Measurements from ENCODE around the gene LOXL1.

DNA sequence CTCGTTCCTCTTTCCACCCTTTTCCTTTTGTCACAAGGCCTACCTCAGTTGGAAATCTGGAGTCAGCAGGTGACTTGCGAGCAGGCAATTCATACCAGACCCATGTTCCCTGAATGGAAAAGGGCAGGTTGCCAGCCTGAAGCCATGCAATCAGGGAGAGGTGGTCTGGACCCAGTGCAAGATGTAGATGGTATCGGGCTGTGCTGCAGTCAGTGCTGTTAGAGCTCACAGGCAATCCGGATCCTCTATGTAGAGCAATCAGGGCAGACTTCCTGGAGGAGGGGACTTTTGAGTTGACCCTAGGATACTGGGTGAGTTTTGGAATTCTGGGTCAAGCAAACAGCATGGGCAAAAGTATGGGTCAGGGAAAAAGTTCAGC, 18.9 kb downstream of the LOXL1 start:
- TF ChIP-seq, protein P1, sequence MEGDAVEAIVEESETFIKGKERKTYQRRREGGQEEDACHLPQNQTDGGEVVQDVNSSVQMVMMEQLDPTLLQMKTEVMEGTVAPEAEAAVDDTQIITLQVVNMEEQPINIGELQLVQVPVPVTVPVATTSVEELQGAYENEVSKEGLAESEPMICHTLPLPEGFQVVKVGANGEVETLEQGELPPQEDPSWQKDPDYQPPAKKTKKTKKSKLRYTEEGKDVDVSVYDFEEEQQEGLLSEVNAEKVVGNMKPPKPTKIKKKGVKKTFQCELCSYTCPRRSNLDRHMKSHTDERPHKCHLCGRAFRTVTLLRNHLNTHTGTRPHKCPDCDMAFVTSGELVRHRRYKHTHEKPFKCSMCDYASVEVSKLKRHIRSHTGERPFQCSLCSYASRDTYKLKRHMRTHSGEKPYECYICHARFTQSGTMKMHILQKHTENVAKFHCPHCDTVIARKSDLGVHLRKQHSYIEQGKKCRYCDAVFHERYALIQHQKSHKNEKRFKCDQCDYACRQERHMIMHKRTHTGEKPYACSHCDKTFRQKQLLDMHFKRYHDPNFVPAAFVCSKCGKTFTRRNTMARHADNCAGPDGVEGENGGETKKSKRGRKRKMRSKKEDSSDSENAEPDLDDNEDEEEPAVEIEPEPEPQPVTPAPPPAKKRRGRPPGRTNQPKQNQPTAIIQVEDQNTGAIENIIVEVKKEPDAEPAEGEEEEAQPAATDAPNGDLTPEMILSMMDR (IDR thresholded peaks at IDR 0.05; ENCODE audit: low read depth, low read length, missing input control), result no peak
- no peak for TF ChIP-seq EGR1 (IDR thresholded peaks at IDR 0.05; ENCODE audit: low read depth in 2 of 2)
- TF ChIP-seq, protein P2, sequence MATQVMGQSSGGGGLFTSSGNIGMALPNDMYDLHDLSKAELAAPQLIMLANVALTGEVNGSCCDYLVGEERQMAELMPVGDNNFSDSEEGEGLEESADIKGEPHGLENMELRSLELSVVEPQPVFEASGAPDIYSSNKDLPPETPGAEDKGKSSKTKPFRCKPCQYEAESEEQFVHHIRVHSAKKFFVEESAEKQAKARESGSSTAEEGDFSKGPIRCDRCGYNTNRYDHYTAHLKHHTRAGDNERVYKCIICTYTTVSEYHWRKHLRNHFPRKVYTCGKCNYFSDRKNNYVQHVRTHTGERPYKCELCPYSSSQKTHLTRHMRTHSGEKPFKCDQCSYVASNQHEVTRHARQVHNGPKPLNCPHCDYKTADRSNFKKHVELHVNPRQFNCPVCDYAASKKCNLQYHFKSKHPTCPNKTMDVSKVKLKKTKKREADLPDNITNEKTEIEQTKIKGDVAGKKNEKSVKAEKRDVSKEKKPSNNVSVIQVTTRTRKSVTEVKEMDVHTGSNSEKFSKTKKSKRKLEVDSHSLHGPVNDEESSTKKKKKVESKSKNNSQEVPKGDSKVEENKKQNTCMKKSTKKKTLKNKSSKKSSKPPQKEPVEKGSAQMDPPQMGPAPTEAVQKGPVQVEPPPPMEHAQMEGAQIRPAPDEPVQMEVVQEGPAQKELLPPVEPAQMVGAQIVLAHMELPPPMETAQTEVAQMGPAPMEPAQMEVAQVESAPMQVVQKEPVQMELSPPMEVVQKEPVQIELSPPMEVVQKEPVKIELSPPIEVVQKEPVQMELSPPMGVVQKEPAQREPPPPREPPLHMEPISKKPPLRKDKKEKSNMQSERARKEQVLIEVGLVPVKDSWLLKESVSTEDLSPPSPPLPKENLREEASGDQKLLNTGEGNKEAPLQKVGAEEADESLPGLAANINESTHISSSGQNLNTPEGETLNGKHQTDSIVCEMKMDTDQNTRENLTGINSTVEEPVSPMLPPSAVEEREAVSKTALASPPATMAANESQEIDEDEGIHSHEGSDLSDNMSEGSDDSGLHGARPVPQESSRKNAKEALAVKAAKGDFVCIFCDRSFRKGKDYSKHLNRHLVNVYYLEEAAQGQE (IDR thresholded peaks at IDR 0.05), result no peak
- no peak for TF ChIP-seq SP1 (IDR thresholded peaks at IDR 0.05)
- TF ChIP-seq JUND (IDR thresholded peaks at IDR 0.05), result no peak
- TF ChIP-seq ZBTB33 (IDR thresholded peaks at IDR 0.05), result no peak
- no peak for TF ChIP-seq YY1 (IDR thresholded peaks at IDR 0.05)
- TF ChIP-seq RAD21 (IDR thresholded peaks at IDR 0.05), result no peak
- no peak for TF ChIP-seq MAX (IDR thresholded peaks at IDR 0.05)

All from liver (tissue), 3 donors.